Kidney epithelial cell (primary cell): ENCODE results near the gene KIF25. TPM values are rescaled to one million over a fixed set of nuclear protein-coding genes. Genes with fewer than 3 reads are reported as not detected.

Source experiments
- DNase-seq: peaks from one replicate; pipeline ENCODE4 v3.0.0-alpha.2; 2010; ENCODE audit warnings: low read depth
- H3K27me3 ChIP-seq: 2 replicates; pipeline ENCODE4 v1.6.0; 2011; ENCODE audit warnings: low read length; ENCODE audit not compliant: control insufficient read depth, insufficient read depth
- H3K36me3 ChIP-seq: 2 replicates; pipeline ENCODE4 v1.5.1; 2011; ENCODE audit warnings: low read length; ENCODE audit not compliant: control insufficient read depth, insufficient read depth
- H3K4me3 ChIP-seq: 2 replicates; pipeline ENCODE4 v1.5.1; 2011; ENCODE audit warnings: low read depth, mild to moderate bottlenecking, control low read depth, low read length
- total RNA-seq: library from RNA; depleted of rRNA; stranded (reverse); fragments of >200 nt; gene quantifications from 2 replicates; pipeline ENCODE4 v1.2.3, GENCODE V29; 2015
- TF ChIP-seq, protein P1 (sequence below): IDR thresholded peaks from 2 replicates; pipeline ENCODE4 v1.5.1; 2011; ENCODE audit warnings: mild to moderate bottlenecking, moderate library complexity, low read length, control low read depth, inconsistent platforms; ENCODE audit not compliant: insufficient read depth, poor library complexity, severe bottlenecking

Gene KIF25
- total RNA-seq, 1 donor from 2014 or later, result not detected

DNA sequence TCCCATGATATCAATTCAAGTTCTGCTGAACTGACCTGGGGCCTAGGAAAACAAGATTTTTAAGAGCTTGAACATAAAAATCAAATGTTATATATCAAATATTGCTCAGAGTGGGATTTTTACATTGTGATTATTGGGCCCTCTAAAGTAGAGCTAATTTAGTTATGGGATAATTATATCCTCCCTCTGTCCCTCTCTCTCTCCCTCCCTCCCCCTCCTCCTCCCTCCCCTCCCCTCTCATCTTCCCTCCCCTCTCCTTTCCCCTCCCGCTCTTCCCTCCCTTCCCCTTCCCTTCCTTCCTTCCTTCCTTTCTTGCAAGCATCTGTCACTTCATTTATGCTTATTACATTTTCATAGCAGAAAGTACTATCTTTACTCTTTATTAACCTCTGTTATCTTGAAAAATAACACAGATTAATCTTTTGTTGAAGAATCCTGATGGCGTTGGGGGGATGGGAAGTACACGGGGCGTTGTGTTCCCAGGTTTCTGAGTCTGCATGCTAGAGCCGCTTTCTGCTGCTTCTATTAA, 32.8 kb downstream of the KIF25 start:
- Histone ChIP-seq H3K27me3 (no peaks in the 10 kb centered on the region), H3K36me3 (no peaks in the 10 kb centered on the region), H3K4me3 (no peak overlapping the region)
- no peak for DNase-seq
- TF ChIP-seq, protein P1, sequence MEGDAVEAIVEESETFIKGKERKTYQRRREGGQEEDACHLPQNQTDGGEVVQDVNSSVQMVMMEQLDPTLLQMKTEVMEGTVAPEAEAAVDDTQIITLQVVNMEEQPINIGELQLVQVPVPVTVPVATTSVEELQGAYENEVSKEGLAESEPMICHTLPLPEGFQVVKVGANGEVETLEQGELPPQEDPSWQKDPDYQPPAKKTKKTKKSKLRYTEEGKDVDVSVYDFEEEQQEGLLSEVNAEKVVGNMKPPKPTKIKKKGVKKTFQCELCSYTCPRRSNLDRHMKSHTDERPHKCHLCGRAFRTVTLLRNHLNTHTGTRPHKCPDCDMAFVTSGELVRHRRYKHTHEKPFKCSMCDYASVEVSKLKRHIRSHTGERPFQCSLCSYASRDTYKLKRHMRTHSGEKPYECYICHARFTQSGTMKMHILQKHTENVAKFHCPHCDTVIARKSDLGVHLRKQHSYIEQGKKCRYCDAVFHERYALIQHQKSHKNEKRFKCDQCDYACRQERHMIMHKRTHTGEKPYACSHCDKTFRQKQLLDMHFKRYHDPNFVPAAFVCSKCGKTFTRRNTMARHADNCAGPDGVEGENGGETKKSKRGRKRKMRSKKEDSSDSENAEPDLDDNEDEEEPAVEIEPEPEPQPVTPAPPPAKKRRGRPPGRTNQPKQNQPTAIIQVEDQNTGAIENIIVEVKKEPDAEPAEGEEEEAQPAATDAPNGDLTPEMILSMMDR, result no peak

DNA sequence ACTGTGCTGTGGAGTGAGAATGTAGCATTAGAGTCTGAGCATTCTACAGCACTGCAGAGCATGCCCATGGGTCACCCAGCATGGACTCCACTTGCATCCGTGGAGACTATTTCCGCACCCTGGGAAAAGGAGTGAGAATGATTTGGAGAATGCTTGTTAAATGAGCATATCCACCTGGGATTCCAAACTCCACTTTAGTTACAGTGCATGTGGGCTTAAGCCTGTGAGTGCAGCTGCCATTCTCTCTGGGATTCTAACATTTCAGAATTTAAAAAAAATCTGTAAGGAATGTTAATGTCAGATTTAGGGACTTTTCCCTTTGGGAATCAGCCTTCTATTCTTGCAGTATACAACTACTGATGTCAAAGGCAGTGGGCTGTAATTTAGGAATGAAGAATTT, 33.4 kb downstream of the KIF25 start:
- Histone ChIP-seq H3K36me3 (no peaks in the 10 kb centered on the region), H3K4me3 (no peak overlapping the region), H3K27me3 (no peaks in the 10 kb centered on the region)
- no peak for DNase-seq
- TF ChIP-seq, protein P1, result no peak

GRCh38 chr6:168031411-168031971, 34.0 kb downstream of the KIF25 start:
- DNase-seq, result no peak
- TF ChIP-seq, protein P1, result no peak
- H3K36me3 ChIP-seq, result no peaks in the 10 kb centered on the region
- no peaks in the 10 kb centered on the region for H3K27me3 ChIP-seq
- H3K4me3 ChIP-seq, result no peak overlapping the region

GRCh38 chr6:168032005-168032760, 34.7 kb downstream of the KIF25 start:
- no peaks in the 10 kb centered on the region for H3K36me3 ChIP-seq
- DNase-seq, result peak; percentile 61
- TF ChIP-seq, protein P1, result peak; percentile 53
- no peak overlapping the region for H3K4me3 ChIP-seq
- no peaks in the 10 kb centered on the region for H3K27me3 ChIP-seq

- DNase-seq, result no peak
- no peaks in the 10 kb centered on the region for H3K36me3 ChIP-seq
- TF ChIP-seq, protein P1, result no peak
These were observed 36.3 kb downstream of the KIF25 start for GRCh38 chr6:168033791-168034190.

More at GRCh38 chr6:168033791-168034190, 36.3 kb downstream of the KIF25 start:
- Histone ChIP-seq H3K4me3 (no peak overlapping the region), H3K27me3 (no peaks in the 10 kb centered on the region)
